ENCODE results near the gene SIRT2.

The SIRT2 gene

DNA sequence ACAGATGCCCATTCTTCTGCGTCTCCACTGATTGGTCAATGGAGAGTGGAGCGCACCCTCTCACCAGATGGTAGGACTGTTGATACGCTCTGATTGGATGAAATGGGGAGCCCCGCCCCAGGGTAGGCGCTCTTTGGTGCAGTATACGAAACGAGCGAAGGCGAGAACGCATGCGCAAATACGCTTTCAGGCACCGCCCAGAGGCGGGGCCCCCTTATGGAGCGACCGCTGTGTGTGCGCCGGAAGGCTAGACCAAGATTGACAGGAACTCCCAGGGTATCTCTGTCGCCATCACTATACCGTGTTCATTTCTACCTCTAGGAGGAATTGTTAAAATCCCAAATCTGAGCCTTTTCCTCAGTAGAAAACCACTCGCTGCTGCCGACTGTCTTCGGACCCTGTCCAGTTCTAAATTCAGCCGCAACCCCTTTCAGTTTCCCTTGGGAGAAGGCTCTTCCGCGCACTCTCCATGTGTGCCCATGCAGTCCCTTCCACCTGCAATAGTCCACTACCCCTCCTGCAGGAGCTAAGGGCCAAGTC, 48.9 kb downstream of the SIRT2 start (continued):
- TF ChIP-seq, protein P1, sequence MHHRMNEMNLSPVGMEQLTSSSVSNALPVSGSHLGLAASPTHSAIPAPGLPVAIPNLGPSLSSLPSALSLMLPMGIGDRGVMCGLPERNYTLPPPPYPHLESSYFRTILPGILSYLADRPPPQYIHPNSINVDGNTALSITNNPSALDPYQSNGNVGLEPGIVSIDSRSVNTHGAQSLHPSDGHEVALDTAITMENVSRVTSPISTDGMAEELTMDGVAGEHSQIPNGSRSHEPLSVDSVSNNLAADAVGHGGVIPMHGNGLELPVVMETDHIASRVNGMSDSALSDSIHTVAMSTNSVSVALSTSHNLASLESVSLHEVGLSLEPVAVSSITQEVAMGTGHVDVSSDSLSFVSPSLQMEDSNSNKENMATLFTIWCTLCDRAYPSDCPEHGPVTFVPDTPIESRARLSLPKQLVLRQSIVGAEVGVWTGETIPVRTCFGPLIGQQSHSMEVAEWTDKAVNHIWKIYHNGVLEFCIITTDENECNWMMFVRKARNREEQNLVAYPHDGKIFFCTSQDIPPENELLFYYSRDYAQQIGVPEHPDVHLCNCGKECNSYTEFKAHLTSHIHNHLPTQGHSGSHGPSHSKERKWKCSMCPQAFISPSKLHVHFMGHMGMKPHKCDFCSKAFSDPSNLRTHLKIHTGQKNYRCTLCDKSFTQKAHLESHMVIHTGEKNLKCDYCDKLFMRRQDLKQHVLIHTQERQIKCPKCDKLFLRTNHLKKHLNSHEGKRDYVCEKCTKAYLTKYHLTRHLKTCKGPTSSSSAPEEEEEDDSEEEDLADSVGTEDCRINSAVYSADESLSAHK (tag by site-specific recombination; IDR thresholded peaks at IDR 0.05) = peak; percentile 22; the same call in 1 of the 2 replicates
- TF ChIP-seq KLF10 (tag by site-specific recombination; IDR thresholded peaks at IDR 0.05) = peak; percentile 80
- no peak for TF ChIP-seq ZNF175 (tag by site-specific recombination; IDR thresholded peaks at IDR 0.05)
- TF ChIP-seq, protein P2, sequence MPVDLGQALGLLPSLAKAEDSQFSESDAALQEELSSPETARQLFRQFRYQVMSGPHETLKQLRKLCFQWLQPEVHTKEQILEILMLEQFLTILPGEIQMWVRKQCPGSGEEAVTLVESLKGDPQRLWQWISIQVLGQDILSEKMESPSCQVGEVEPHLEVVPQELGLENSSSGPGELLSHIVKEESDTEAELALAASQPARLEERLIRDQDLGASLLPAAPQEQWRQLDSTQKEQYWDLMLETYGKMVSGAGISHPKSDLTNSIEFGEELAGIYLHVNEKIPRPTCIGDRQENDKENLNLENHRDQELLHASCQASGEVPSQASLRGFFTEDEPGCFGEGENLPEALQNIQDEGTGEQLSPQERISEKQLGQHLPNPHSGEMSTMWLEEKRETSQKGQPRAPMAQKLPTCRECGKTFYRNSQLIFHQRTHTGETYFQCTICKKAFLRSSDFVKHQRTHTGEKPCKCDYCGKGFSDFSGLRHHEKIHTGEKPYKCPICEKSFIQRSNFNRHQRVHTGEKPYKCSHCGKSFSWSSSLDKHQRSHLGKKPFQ (tag by site-specific recombination; IDR thresholded peaks at IDR 0.05) = no peak
- TF ChIP-seq ZNF37A (tag by site-specific recombination; IDR thresholded peaks at IDR 0.05) = no peak
- TF ChIP-seq ZNF16 (tag by site-specific recombination; IDR thresholded peaks at IDR 0.05; ENCODE audit: low read depth) = no peak
- no peak for TF ChIP-seq ZNF621 (tag by site-specific recombination; IDR thresholded peaks at IDR 0.05)
- TF ChIP-seq, protein P3, sequence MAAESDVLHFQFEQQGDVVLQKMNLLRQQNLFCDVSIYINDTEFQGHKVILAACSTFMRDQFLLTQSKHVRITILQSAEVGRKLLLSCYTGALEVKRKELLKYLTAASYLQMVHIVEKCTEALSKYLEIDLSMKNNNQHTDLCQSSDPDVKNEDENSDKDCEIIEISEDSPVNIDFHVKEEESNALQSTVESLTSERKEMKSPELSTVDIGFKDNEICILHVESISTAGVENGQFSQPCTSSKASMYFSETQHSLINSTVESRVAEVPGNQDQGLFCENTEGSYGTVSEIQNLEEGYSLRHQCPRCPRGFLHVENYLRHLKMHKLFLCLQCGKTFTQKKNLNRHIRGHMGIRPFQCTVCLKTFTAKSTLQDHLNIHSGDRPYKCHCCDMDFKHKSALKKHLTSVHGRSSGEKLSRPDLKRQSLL (tag by site-specific recombination; IDR thresholded peaks at IDR 0.05) = no peak
- TF ChIP-seq, protein P4, sequence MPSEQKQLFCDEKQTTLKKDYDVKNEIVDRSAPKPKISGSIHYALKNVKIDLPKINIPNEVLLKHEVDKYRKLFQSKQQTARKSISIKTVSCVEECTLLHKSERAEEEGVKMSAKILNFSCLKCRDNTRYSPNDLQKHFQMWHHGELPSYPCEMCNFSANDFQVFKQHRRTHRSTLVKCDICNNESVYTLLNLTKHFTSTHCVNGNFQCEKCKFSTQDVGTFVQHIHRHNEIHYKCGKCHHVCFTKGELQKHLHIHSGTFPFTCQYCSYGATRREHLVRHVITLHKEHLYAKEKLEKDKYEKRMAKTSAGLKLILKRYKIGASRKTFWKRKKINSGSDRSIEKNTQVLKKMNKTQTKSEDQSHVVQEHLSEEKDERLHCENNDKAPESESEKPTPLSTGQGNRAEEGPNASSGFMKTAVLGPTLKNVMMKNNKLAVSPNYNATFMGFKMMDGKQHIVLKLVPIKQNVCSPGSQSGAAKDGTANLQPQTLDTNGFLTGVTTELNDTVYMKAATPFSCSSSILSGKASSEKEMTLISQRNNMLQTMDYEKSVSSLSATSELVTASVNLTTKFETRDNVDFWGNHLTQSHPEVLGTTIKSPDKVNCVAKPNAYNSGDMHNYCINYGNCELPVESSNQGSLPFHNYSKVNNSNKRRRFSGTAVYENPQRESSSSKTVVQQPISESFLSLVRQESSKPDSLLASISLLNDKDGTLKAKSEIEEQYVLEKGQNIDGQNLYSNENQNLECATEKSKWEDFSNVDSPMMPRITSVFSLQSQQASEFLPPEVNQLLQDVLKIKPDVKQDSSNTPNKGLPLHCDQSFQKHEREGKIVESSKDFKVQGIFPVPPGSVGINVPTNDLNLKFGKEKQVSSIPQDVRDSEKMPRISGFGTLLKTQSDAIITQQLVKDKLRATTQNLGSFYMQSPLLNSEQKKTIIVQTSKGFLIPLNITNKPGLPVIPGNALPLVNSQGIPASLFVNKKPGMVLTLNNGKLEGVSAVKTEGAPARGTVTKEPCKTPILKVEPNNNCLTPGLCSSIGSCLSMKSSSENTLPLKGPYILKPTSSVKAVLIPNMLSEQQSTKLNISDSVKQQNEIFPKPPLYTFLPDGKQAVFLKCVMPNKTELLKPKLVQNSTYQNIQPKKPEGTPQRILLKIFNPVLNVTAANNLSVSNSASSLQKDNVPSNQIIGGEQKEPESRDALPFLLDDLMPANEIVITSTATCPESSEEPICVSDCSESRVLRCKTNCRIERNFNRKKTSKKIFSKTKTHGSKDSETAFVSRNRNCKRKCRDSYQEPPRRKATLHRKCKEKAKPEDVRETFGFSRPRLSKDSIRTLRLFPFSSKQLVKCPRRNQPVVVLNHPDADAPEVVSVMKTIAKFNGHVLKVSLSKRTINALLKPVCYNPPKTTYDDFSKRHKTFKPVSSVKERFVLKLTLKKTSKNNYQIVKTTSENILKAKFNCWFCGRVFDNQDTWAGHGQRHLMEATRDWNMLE (tag by site-specific recombination; conservative IDR thresholded peaks at IDR 0.05; ENCODE audit: low read depth) = peak; percentile 34; the same call in 1 of the 2 replicates
- no peak for TF ChIP-seq ZNF133 (tag by site-specific recombination; IDR thresholded peaks at IDR 0.05)
- no peak for TF ChIP-seq ZNF211 (tag by site-specific recombination; IDR thresholded peaks at IDR 0.05; ENCODE audit: low read depth)
- TF ChIP-seq ZNF266 (tag by site-specific recombination; IDR thresholded peaks at IDR 0.05; ENCODE audit: low read depth) = no peak
- TF ChIP-seq SP2 (tag by site-specific recombination; IDR thresholded peaks at IDR 0.05) = no peak; the same call in none of the 2 replicates
- TF ChIP-seq MEIS1 (CRISPR knock-in tag; IDR thresholded peaks at IDR 0.05; ENCODE audit: borderline replicate concordance) = no peak
- peak; percentile 60 for TF ChIP-seq ZNF76 (tag by site-specific recombination; IDR thresholded peaks at IDR 0.05; ENCODE audit: borderline replicate concordance, low read depth)
- TF ChIP-seq, protein P5, sequence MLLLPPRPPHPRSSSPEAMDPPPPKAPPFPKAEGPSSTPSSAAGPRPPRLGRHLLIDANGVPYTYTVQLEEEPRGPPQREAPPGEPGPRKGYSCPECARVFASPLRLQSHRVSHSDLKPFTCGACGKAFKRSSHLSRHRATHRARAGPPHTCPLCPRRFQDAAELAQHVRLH (tag by site-specific recombination; IDR thresholded peaks at IDR 0.05) = 0 out of 2 replicates have a peak, but pooled peaks have one; percentile 9
- no peak for TF ChIP-seq ZNF544 (tag by site-specific recombination; IDR thresholded peaks at IDR 0.05)
- no peak for TF ChIP-seq ZNF624 (tag by site-specific recombination; IDR thresholded peaks at IDR 0.05)
- TF ChIP-seq ZNF350 (tag by site-specific recombination; IDR thresholded peaks at IDR 0.05) = no peak
- TF ChIP-seq ZNF558 (tag by site-specific recombination; IDR thresholded peaks at IDR 0.05) = no peak; the same call in 1 of the 2 replicates
- no peak for TF ChIP-seq ZNF311 (tag by site-specific recombination; IDR thresholded peaks at IDR 0.05; ENCODE audit: borderline replicate concordance)
- TF ChIP-seq ZBTB21 (tag by site-specific recombination; IDR thresholded peaks at IDR 0.05) = no peak; the same call in 1 of the 2 replicates
- no peak for TF ChIP-seq REPIN1 (tag by site-specific recombination; IDR thresholded peaks at IDR 0.05; ENCODE audit: low read depth)
- peak; percentile 77 for TF ChIP-seq YY2 (tag by site-specific recombination; IDR thresholded peaks at IDR 0.05)
- no peak for TF ChIP-seq ZNF510 (tag by site-specific recombination; IDR thresholded peaks at IDR 0.05; ENCODE audit: insufficient replicate concordance)
- no peak for TF ChIP-seq ZNF221 (tag by site-specific recombination; IDR thresholded peaks at IDR 0.05; ENCODE audit: borderline replicate concordance)
- TF ChIP-seq, protein P6, sequence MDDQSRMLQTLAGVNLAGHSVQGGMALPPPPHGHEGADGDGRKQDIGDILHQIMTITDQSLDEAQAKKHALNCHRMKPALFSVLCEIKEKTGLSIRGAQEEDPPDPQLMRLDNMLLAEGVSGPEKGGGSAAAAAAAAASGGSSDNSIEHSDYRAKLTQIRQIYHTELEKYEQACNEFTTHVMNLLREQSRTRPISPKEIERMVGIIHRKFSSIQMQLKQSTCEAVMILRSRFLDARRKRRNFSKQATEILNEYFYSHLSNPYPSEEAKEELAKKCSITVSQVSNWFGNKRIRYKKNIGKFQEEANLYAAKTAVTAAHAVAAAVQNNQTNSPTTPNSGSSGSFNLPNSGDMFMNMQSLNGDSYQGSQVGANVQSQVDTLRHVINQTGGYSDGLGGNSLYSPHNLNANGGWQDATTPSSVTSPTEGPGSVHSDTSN (CRISPR knock-in tag; IDR thresholded peaks at IDR 0.05) = no peak
- peak; percentile 37 for TF ChIP-seq ZBTB20 (tag by site-specific recombination; IDR thresholded peaks at IDR 0.05)
- TF ChIP-seq ZNF426 (tag by site-specific recombination; IDR thresholded peaks at IDR 0.05) = no peak
